NK-92 (cell line): ENCODE results near the gene FRAT2.
"Not testable (repeated sequence)": the region's sequence is repeated elsewhere in the genome, so short reads cannot be mapped to it uniquely, and the experiment has no call there.

ENCODE experiments used
- DNase-seq: peaks from one replicate; lab custom pipeline; 2025; ENCODE audit not compliant: unreplicated experiment; lab: John Stamatoyannopoulos, UW

Gene FRAT2

GRCh38 chr10:97292097-97292861, 42.2 kb downstream of the FRAT2 start, which contains the start of gene ARHGAP19:
Gene ARHGAP19, minus strand, starts transcription at chr10:97292637. Its CDS starts 10 bp downstream, at chr10:97292627.
- peak; percentile 69 for DNase-seq

GRCh38 chr10:97291357-97292096, 43.0 kb downstream of the FRAT2 start:
- DNase-seq: no peak

- not testable (repeated sequence) for DNase-seq
Measured at GRCh38 chr10:97290576-97291356, 43.8 kb downstream of the FRAT2 start.

GRCh38 chr10:97290076-97290475, 44.5 kb downstream of the FRAT2 start:
- DNase-seq: not testable (repeated sequence)
